Left ventricle myocardium superior (tissue), 1 donor: ENCODE results near the gene PLXNA2. TPM values are rescaled to one million over a fixed set of nuclear protein-coding genes. Genes with fewer than 3 reads are reported as not detected.

Source experiments
- ATAC-seq: fragments of 200-7000 bp; cut with Tn5 transposase; one replicate; pipeline ENCODE4 v1.9.1; 2020; ENCODE audit warnings: mild to moderate bottlenecking, moderate library complexity
- DNase-seq: peaks from one replicate; pipeline ENCODE4 v3.0.0-alpha.2; 2020
- intact Hi-C: fragments of 100-400 bp; cut with micrococcal nuclease; formaldehyde crosslinking; loops from one replicate; pipeline ENCODE4 v1.11.0; 2022
- total RNA-seq: library from RNA; stranded (reverse); fragmentation: NEBNext Ultra II Directional; extraction: Animal tissue kit (Norgen Biotek cat#: 25700); gene quantifications from one replicate; pipeline ENCODE4 v1.2.1, GENCODE V29; 2021
- donor health status: DM: no; HTN: yes; CAD: no; lungs with severe emphysema.

Gene PLXNA2
- total RNA-seq, 1 donor from 2014 or later, result 12.1 TPM

GRCh38 chr1:208093754-208094719 is 150.1 kb downstream of the PLXNA2 start:
- intact Hi-C loops, result loop anchor here (10.0 kb wide), 1 partner anchor 69 kb away; no protein-coding TSS in a partner anchor
- DNase-seq, result peak; percentile 87
- peak; percentile 68 for ATAC-seq

DNA sequence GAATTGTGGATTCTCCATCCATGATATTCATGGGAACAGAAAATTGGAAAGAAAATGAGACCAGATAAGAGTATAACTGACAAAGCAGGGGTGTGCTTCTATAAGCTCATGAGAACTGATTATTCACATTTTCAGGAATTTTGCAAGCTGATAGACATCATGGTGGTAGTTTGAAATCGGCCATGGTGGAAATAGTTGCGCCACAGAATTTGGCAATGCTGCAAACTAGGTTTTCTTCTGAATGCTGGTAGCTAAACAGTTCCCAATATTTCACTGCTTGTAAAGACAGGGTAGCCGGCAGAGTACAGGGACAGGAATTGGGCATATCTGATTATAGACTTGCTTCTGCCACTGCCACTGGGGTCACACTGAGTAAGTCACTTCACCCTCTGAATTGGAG is 151.1 kb downstream of the PLXNA2 start:
- intact Hi-C loops, result loop anchor here (10.0 kb wide), 1 partner anchor 68 kb away; no protein-coding TSS in a partner anchor
- DNase-seq (no peak), ATAC-seq (no peak)

DNA sequence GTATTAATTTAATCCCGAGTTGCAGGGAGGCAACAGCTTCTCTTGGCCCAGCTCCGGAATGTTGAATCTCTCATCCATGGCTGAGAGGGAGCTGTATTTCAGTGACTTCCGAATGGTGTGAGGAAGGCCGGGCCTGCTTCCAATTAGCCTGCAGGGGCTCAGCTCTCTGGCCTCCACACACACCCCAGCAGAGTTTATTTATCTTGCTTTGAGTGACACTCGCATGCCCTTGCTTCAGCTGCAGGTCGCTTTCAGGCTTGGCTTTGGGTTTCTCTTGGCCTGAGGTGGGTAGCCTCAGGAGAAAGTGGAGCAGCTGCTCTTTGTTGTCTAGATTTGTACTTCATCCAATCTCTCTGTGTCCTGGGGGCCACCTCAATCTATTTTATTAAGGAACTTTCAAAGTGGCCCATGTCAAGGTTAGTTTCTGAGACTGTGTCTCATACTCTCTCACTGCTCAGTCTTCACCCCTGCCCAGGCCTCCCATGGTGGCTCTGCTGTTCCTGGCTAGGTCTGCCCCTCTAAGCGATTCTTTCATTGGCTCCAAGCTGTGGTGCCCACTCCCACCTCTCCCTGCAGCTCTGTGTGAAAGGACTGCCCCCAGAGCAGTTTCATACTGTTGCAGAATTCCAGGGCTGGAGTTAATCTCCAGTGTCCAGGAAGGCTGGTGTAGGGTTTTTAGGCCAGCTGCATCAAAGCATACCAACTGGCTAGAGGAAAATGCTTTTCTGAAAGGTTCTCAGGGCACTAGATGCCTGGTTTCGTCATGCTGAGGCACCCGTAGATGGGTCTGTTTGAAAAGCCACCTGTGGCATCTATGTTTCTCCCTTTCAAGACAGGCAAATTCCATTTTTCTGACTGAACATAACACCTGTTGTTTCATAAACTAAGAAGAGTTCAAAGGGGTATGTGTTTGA is 153.5 kb downstream of the PLXNA2 start:
- intact Hi-C loops, result loop anchor here (10.0 kb wide), 1 partner anchor 66 kb away; no protein-coding TSS in a partner anchor
- peak; percentile 86 for ATAC-seq
- peak; percentile 60 for DNase-seq

GRCh38 chr1:208089761-208090370 is 154.3 kb downstream of the PLXNA2 start:
- intact Hi-C loops, result loop anchor here (10.0 kb wide), 1 partner anchor 65 kb away; no protein-coding TSS in a partner anchor
- ATAC-seq, result peak; percentile 56
- peak; percentile 63 for DNase-seq

- intact Hi-C loops, result no loop called here
- DNase-seq (no peak), ATAC-seq (no peak)
Observed at GRCh38 chr1:208089149-208089548, 155.0 kb downstream of the PLXNA2 start.

DNA sequence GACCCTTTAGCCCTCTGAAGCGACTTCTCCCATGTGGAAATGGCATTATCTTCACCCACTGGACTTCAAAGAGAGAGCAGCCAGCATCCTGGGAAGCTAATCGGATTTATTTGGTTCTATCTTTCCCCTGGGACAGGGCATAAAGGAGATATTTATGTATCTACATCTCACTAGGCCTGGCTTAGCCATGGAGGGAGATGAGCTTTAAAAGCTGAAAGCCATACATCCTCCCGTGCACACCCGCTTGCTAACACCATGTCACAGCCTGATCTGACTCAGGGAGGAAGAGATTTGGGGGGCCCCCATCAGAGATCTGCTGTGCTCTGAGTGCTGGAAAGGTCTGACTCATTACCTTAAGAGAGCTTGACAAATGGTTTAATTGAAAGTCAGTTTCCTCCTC is 155.9 kb downstream of the PLXNA2 start:
- intact Hi-C loops, result no loop called here
- DNase-seq (no peak), ATAC-seq (no peak)

- intact Hi-C loops, result no loop called here
- no peak for ATAC-seq
- DNase-seq, result no peak
Observed at GRCh38 chr1:208085655-208086515, 158.3 kb downstream of the PLXNA2 start.

DNA sequence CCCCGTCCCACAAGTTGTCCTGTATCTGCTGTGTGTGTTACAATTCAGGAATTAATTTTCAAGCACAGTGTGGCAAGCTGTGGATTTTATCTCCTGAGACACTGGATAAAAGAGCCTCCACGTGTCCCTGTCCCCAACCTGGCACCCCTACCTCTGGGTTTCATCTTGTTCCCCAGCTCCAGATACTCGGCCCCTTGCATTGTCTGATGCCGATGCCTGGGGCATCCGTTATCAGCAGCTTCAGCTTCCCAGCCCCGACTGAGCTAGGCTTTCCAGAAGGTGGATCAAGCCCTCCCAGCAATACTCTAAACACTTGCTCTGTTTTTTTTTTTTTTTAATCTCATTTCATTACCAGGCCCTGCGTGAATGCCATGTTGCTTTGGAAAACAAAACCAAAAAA is 159.4 kb downstream of the PLXNA2 start:
- intact Hi-C loops, result no loop called here
- no peak for ATAC-seq
- no peak for DNase-seq

DNA sequence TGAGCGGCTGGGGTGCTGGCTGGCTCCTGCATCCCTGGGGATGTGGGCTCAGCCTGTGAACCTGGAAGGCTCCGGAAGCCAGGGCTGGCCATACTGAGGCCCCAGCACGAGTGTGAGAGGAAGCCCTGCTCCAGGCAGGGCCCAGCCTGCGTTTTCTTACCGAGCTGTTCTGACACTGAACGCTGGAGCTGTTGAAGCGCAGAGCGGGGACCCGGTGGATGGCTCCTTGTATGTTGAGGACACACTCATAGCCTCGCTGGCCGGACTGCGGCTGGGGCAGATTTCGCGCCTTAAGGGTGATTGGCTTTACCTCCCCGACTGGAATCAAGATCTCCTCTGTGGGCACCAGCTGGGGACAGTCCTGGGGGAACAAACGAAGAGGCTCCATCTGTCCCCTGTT is 160.0 kb downstream of the PLXNA2 start:
- DNase-seq (no peak), ATAC-seq (no peak)
- intact Hi-C loops, result no loop called here

DNA sequence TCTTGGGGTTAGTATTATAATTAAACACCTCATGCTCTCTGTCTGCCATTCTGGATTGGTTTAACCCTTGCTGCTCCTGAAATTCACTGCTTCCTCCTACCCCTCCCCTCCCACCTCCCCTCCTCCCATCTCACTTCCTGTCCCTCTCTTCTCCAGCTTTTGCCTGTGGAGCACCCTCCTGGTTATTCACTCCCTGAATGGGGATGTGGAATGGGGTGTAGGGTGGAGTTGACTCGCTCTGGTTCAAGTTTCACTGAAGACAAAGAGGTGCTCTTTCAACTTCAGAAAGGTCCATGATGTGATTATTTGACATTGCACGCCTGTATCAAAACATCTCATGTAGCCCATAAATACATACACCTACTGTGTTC is 160.5 kb downstream of the PLXNA2 start:
- ATAC-seq (no peak), DNase-seq (no peak)
- intact Hi-C loops, result no loop called here

DNA sequence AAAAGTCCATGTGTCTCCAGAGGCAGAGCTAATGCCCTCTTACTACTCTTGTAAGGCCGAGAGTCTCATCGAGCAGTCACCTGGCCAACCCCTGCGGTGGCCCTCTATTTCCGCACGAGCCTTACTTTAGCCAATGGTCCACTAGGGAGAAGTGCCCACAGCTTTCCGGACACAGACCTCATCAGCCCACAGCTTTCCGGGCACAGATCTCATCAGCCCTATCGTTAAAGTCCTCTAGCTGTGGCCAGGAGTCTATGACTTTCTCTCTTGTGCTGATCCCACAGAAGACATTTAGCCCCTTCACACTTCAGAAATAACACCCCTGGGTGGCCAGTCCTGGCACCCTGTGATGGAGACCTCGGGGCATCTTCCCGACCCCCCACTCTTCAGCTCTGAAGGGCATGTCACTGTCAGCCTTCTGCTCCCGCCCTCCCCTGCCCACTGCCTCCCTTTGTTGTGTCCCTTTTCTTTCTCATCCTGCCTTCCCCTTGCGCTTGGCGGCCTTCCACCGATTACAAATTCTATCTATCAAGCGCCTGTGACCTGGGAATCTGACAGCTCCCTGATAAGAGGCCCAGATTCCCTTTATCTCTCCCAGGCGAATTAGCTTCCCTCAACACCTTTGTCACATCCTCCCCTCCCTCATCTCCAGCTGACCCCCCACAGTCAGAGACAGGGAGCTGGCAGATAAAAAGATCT is 161.0 kb downstream of the PLXNA2 start:
- intact Hi-C loops, result no loop called here
- no peak for ATAC-seq
- DNase-seq, result no peak

DNA sequence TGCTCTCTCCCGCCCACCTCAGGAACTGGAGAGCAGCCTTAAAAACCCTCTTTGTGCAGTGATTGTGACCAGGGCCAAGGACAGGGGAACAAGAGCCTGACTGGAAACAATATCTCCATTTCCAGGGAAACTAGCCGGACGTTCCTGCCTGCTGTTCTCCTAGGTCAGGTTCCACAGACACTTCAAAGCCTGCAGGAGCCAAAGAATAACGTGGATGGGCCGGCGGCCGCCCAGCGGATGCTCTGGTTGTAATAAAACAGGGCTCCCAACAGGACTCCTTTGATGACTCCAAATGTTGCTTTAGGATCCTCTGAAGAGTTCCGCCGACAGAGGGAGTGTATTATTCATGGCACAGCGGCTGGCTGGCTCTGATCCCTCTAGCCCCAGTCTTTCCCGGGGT is 162.2 kb downstream of the PLXNA2 start:
- intact Hi-C loops, result no loop called here
- ATAC-seq (peak; percentile 26), DNase-seq (no peak)

GRCh38 chr1:208080396-208081286 is 163.5 kb downstream of the PLXNA2 start:
- ATAC-seq (peak; percentile 87), DNase-seq (no peak)
- intact Hi-C loops, result no loop called here

GRCh38 chr1:208079161-208079560 is 165.0 kb downstream of the PLXNA2 start:
- intact Hi-C loops, result no loop called here
- DNase-seq (no peak), ATAC-seq (no peak)

- no peak for DNase-seq
- no peak for ATAC-seq
- intact Hi-C loops, result no loop called here
Observed at GRCh38 chr1:208078752-208079151, 165.4 kb downstream of the PLXNA2 start.

DNA sequence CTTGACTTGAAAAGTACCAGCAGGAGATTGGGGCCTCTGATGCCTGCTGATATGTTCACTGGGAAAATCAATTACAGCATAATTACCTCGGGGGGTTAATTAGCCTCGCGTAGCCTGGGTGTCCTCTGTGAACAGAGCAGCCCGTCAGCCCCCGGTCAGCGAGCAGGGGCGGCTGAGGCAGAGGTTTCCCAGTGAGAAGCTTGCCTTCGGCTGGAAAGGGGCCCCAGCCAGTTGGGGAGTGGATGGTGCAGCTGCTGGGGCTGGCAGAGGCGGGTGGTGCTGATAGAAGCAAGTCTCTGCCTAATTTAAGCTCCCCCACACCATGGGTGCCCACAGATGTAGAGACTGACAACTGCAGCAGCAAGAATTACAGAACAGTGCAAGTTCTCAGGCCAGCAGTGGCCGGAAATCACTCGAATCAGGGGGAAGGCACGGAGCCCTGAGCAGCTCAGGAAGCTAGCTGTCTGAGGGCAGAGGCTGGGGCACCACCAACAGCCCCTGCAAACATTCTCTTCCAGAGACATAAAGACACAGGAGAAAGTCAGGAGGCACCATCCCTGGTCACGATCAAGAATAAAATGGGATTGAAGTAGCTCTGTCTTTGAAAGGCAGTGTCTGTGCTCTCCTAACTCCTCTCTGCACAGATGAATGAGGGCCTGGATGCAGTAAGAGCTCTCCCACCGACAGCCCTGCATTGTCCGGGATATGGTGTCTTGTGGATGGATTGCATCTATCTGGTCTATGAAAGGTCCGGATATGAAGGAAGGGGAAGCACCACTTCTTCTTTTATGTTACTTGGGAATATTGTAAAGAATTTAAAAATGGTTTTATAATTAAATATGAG is 166.7 kb downstream of the PLXNA2 start:
- ATAC-seq (peak; percentile 21), DNase-seq (no peak)
- intact Hi-C loops, result no loop called here
